Activated T-cell treated with anti-CD3 and anti-CD28 coated beads, Interleukin-2, amount 50 U/mL, for 72 hours (primary cell): Measurements from ENCODE around the gene KIF5A. TPM values are rescaled to one million over a fixed set of nuclear protein-coding genes. Genes with fewer than 3 reads are reported as not detected.

Source experiments
- ATAC-seq, 2 donors: fragments of 150-1000 bp; cut with Tn5 transposase; replicated peaks in 1 of 2; 2 replicates each; pipeline ENCODE4 v1.10.0; 2021; ENCODE audit warnings: moderate library complexity in 2 of 2, mild to moderate bottlenecking in 1 of 2
- DNase-seq, 2 donors: peaks; one replicate each; pipeline ENCODE4 v3.0.0; 2021 to 2022; ENCODE audit warnings: mixed read lengths in 1 of 2
- H3K27ac Mint-ChIP-seq: one replicate; pipeline ENCODE4 v1.8.0; 2022; ENCODE audit warnings: mild to moderate bottlenecking, moderate library complexity, mixed read lengths
- H3K27me3 Mint-ChIP-seq: one replicate; pipeline ENCODE4 v1.8.0; 2022; ENCODE audit warnings: low read depth, mixed read lengths
- H3K36me3 Mint-ChIP-seq, 2 donors: one replicate each; pipeline ENCODE4 v1.8.0; 2022; ENCODE audit warnings: mixed read lengths in 2 of 2, mild to moderate bottlenecking in 1 of 2; ENCODE audit not compliant: insufficient read depth in 2 of 2
- H3K4me1 Mint-ChIP-seq: one replicate; pipeline ENCODE4 v1.8.0; 2022; ENCODE audit warnings: low read depth, mixed read lengths
- H3K4me3 Mint-ChIP-seq, 2 donors: one replicate each; pipeline ENCODE4 v1.8.0; 2022; ENCODE audit warnings: mild to moderate bottlenecking in 2 of 2, mixed read lengths in 2 of 2, moderate library complexity in 2 of 2
- H3K9me3 Mint-ChIP-seq, 2 donors: one replicate each; pipeline ENCODE4 v1.8.0; 2022; ENCODE audit warnings: mixed read lengths in 2 of 2
- total RNA-seq, 2 donors: library from RNA; stranded (reverse); gene quantifications; one replicate each; pipeline ENCODE4 v1.2.3, GENCODE V29; 2022

The KIF5A gene
- total RNA-seq, 2 donors from 2014 or later = 3.2 to 5.9 TPM

DNA sequence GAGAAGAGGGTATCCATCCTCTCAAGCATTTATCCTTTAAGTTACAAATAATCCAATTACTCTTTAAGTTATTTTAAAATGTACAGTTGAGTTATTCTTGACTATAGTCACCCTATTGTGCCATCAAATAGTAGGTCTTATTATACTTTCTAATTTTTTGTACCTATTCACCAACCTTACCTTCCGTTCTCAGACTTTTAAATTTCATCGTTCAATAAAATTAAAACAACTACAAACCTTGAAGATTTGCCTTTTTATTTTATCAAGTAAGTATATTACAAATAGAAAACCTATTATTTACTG, 1.9 kb upstream of the KIF5A start:
- H3K27ac Mint-ChIP-seq = peak overlapping the region; percentile 36
- DNase-seq (no peak), ATAC-seq (no peak)
- H3K9me3 Mint-ChIP-seq = no peaks in the 10 kb centered on the region
- peak overlapping the region in 1 of 2 donors; percentile 98 for H3K4me3 Mint-ChIP-seq
- H3K36me3 Mint-ChIP-seq = peaks cover 4% of the 10 kb centered on the region in 2 donors
- peaks cover 63% of the 10 kb centered on the region for H3K4me1 Mint-ChIP-seq
- H3K27me3 Mint-ChIP-seq = peaks cover 13% of the 10 kb centered on the region

DNA sequence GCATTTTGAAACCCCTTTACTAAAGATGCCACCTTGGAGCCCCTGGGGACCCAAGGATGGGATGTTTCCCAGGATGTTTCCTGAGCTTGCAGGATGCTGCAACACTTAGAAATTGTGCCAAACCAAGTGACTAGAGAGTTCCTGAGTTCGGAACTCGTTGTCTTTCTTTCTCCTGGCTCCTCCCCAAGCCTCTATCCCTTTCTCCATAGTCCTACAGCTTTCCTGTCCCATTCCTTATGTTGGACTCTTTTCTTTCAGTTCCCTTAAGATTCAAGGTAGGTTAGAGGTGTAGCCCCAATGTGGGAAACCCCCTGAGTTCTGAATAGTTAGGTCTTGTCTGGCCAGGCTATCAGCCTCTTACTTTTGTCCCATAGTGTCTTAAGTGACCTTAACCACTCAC, 1.4 kb upstream of the KIF5A start:
- Mint-ChIP-seq H3K4me3 (peak overlapping the region; percentile 46 to 90), H3K9me3 (no peaks in the 10 kb centered on the region), H3K27me3 (peaks cover 13% of the 10 kb centered on the region), H3K36me3 (peaks cover 4% of the 10 kb centered on the region in 2 donors), H3K4me1 (peaks cover 63% of the 10 kb centered on the region), H3K27ac (peak overlapping the region; percentile 36)
- ATAC-seq (no peak), DNase-seq (no peak)

DNA sequence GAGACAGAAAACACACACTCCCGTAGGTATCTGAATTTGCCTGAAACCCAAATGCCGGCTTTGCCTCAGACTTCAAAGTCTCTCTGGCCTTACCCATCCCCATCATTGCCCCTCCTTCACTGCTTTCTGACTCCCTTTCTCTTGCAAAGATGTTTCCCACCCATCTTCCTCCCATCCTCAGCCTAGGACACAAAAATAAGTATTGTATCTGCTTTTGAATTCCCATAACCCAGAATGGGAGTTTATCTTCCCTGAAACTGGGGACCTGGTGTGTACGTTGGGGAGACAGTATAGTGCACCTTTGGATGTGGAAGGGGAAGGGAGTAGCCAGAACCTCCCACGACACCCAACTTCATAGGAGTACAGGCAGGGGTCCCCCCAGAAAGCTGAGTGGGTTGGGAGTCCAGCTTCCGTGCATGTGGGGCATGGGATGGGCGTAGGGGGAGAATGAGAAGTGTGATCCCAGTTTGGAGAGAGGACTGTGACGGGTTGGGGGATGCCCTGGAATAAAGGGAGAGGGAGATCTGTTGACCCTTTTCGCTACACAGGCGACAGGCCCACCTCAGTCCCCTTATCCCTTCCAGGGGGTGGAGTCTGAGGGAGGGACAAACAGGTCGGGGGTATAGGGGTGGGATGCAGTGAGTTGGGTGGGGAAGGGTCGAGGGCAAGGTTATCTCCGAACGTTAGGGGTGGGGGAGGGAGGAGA, 488 bp upstream of the KIF5A start:
- no peak overlapping the region for H3K27ac Mint-ChIP-seq
- peaks cover 13% of the 10 kb centered on the region for H3K27me3 Mint-ChIP-seq
- H3K9me3 Mint-ChIP-seq = no peaks in the 10 kb centered on the region
- peak overlapping the region; percentile 88 to 90 for H3K4me3 Mint-ChIP-seq
- H3K36me3 Mint-ChIP-seq = peaks cover 4% of the 10 kb centered on the region in 2 donors
- peaks cover 63% of the 10 kb centered on the region for H3K4me1 Mint-ChIP-seq
- no peak for DNase-seq
- no peak for ATAC-seq

DNA sequence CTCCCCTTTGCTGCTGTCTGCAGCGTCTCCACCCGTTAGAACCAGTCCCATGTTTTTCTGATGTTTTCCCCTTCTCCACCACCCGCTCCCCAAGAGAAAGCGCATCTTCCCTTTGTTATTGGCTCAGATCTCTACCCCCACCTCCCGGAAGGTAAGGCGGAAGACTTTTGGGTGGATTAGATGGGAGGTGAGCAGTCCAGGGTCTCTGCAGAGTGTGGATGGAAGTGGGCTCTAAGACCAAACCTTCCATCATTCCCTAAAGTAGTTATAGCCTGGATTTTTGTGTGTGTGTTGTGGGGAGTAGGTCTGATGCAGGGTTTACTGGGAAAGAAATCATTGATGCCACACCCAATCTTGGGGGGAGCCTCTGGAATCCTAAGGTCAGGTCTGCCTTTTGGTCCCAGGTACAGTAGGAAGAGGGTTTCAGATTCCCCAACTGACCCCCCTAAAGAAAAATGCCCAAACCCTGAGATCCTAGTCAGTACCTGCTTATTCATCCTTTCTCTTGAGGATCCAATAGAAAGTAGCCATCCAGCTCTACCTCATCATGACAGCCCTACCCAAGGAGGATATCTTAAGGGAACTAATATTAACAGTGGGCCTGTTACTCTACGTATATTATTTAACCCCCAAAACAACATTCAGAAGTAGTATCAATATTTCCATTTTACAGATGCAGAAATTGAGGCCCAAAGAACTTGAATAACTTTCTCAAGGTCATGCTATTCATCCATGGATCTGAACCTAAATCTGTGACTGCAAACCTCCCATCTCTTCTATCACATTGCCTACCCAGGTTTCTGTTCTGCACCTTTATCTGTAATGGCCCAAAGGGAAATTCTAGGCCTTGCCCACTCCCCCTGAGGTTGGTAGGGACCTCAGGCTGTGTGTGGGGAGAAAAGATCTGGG, 1.1 kb downstream of the KIF5A start:
- H3K27ac Mint-ChIP-seq = no peak overlapping the region
- ATAC-seq (no peak), DNase-seq (no peak)
- H3K9me3 Mint-ChIP-seq = no peaks in the 10 kb centered on the region
- peaks cover 50% of the 10 kb centered on the region for H3K4me1 Mint-ChIP-seq
- H3K4me3 Mint-ChIP-seq = peak overlapping the region; percentile 88 to 90
- peaks cover 0 to 4% of the 10 kb centered on the region in 2 donors for H3K36me3 Mint-ChIP-seq
- peaks cover 13% of the 10 kb centered on the region for H3K27me3 Mint-ChIP-seq

DNA sequence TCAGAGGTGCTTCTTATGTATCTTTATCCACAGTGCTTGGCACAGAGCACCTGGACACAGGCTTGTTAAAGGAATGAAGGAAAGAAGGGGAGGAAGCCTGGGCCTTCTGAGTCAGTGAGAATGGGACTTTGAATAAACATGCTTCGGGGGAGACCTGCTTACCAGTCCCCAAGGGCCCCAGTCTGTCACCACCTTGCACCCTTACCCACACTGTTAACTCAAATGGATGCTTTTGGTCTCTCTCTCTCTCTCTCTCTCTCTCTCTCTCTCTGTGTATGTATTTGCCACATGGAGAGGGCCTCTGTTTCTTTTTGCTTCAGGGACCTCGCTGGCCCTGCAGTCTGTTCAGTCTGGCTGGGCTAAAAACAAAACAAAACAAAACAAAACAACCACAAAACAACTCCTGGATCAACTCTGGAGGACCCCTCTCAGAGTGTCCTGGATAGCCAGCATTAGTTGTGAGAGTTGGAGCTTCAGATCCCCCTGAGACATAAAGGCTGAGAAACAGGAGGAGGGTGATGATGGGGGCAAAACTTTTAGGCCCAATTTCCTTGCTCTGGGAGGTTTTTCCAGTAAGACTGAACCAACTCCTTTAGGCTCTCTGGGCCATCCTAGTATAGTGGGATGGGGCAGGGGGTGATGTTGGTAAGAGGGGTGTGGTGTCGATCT, 1.9 kb downstream of the KIF5A start:
- Mint-ChIP-seq H3K36me3 (no peaks in the 10 kb centered on the region), H3K27me3 (peaks cover 13% of the 10 kb centered on the region), H3K27ac (no peak overlapping the region), H3K4me1 (peaks cover 46% of the 10 kb centered on the region), H3K4me3 (no peak overlapping the region), H3K9me3 (no peaks in the 10 kb centered on the region)
- ATAC-seq (no peak), DNase-seq (no peak)

DNA sequence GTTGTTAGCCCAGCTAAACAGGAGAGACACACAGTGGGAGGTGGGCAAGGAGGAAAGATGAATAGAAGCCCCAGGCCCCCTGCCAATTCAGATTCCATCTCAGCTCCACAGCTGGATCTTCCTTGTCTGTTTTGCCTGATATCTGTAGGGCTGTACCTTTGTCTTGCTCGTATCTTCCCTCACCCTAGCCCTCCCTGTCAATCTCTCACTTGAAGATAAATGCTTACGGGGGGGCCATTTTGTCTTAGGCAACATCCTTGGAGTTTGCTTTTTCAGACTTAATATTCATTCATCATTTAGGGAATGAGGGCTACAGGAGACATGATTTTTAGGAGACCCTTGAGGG, 2.4 kb downstream of the KIF5A start:
- no peak overlapping the region for H3K4me3 Mint-ChIP-seq
- ATAC-seq (no peak), DNase-seq (no peak)
- no peak overlapping the region for H3K27ac Mint-ChIP-seq
- no peaks in the 10 kb centered on the region for H3K36me3 Mint-ChIP-seq
- no peaks in the 10 kb centered on the region for H3K9me3 Mint-ChIP-seq
- H3K27me3 Mint-ChIP-seq = peaks cover 13% of the 10 kb centered on the region
- peaks cover 45% of the 10 kb centered on the region for H3K4me1 Mint-ChIP-seq

DNA sequence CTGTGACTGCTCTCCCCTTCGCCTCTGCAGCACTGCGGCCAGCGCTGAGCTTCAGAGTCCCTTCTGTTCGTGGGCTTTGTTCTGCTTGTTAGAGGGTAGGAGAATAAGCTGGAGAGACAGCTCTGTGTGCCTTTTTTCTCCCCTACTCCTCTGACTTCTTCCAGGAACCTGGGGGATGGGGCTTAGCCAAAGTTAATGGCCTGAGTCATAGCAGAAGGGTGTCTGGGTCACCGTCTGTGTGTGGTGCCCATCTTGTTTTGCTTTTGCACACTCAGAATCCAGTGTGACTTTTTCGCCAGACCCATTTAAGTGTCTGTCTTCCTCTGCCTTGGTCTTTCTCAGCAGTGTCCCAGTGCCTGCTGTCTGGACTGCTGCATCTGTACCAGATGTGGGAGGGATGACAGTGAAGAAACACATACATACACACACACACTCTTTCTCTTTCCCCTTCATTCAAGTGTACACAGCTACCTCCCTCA, 3.0 kb downstream of the KIF5A start:
- H3K36me3 Mint-ChIP-seq = no peaks in the 10 kb centered on the region
- no peak overlapping the region for H3K4me3 Mint-ChIP-seq
- no peaks in the 10 kb centered on the region for H3K9me3 Mint-ChIP-seq
- DNase-seq = no peak
- peaks cover 13% of the 10 kb centered on the region for H3K27me3 Mint-ChIP-seq
- H3K4me1 Mint-ChIP-seq = peaks cover 39% of the 10 kb centered on the region
- ATAC-seq = no peak
- no peak overlapping the region for H3K27ac Mint-ChIP-seq

DNA sequence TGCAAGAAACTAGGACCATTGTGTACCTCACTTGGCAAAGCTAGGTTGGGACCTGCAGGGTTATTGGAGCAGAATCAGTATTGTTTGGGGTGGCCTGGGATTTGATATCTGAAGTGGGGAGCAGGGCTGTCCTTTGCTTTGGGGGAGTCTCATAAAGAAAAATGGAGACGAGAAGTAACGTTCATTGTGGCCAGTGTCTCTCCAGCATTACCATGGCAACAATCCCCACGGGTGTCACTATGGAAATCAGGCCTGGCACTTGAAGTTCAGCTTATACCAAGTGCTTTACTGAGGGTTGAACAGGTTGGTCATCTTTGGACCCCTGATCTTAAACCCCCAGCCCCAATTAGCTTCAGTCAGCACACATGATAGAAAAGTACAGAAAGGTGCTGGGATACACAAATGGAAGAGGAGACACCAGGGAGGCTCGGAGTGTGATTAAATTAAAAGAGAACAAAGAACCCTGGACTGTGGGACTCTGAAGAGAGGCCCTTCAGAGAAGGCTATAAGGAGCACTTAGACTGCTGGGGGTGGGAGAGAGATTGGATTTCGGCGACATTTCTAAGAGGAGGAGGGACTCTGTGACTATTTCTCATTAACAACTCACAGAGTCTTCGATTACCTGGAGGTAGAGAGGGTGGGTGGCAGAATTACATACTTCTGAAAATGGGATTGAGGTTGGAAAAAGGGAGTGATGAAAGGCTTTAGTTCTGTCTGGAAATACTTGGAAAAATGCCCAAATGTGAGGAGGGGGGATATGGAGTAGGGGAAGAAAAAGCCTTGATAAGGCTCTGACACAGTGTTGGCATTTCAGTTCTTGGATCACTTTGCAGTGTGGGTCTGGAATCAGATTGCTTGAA, 3.7 kb downstream of the KIF5A start:
- no peak overlapping the region for H3K4me3 Mint-ChIP-seq
- no peaks in the 10 kb centered on the region for H3K9me3 Mint-ChIP-seq
- peaks cover 9% of the 10 kb centered on the region for H3K27me3 Mint-ChIP-seq
- H3K4me1 Mint-ChIP-seq = peaks cover 34% of the 10 kb centered on the region
- H3K27ac Mint-ChIP-seq = no peak overlapping the region
- ATAC-seq = no peak
- DNase-seq = no peak
- no peaks in the 10 kb centered on the region for H3K36me3 Mint-ChIP-seq

DNA sequence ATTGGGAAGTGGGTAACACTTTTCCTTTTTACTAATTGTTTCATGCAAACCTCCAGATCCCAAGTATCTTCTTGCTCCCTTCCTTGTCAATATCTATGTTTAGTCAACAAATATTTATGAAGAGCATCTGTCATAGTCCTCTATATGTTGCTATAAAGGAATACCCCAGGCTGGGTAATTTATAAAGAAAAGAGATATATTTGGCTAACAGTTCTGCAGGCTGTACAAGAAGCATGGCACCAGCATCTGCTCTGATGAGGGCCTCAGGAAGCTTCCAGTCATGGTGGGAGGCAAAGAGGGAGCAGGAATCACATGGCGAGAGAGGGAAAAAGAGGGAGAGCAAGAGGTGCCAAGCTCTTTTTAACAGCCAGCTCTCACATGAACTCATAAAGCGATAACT, 4.6 kb downstream of the KIF5A start:
- Mint-ChIP-seq H3K4me3 (no peak overlapping the region), H3K27ac (no peak overlapping the region), H3K36me3 (no peaks in the 10 kb centered on the region), H3K4me1 (peaks cover 25% of the 10 kb centered on the region), H3K27me3 (peaks cover under 1% of the 10 kb centered on the region), H3K9me3 (no peaks in the 10 kb centered on the region)
- ATAC-seq (no peak), DNase-seq (no peak)

DNA sequence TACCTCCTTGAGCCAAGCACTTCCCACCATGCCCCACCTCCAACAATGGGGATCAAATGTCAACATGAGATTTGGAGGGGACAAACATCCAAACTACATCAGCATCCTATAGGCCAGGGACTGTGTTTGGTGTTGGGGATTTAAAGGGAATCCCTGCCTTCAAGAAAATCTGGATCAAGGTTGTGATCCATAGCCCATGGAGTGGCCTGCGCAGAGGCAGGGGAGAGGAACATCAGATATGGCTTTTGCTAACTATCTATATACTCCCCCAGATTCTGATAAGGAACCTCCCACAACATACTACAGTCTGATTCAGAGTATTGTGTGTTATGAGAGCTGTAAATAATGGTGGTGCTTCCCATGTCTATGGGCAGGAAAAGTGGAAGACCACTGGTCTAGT, 5.1 kb downstream of the KIF5A start:
- no peak overlapping the region for H3K27ac Mint-ChIP-seq
- no peaks in the 10 kb centered on the region for H3K9me3 Mint-ChIP-seq
- ATAC-seq = no peak

DNA sequence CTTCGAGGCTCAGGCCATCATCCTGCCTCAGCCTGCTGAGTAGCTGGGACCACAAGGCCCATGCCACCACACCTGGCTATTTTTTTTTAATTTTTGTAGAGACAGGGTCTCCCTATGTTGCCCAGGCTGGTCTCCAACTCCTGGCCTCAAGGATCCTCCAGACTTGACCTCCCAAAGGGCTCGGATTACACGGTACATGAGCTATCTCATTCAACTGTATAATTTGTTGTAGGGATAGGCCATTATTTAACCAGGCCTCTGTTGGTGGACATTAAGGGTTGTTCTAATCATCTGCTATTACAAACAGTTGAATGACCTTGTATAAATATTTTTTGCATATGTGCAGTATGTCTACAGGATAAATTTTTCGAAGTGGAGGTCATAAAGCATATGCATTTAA, 9.0 kb downstream of the KIF5A start:
- ATAC-seq (no peak), DNase-seq (no peak)
- H3K4me3 Mint-ChIP-seq = no peak overlapping the region
- H3K27me3 Mint-ChIP-seq = peaks cover 12% of the 10 kb centered on the region
- no peaks in the 10 kb centered on the region for H3K9me3 Mint-ChIP-seq
- no peak overlapping the region for H3K27ac Mint-ChIP-seq
- H3K4me1 Mint-ChIP-seq = peaks cover 5% of the 10 kb centered on the region
- no peaks in the 10 kb centered on the region for H3K36me3 Mint-ChIP-seq

More for the DNA sequence above, 5.1 kb downstream of the KIF5A start:
- Mint-ChIP-seq H3K27me3 (no peaks in the 10 kb centered on the region), H3K36me3 (no peaks in the 10 kb centered on the region), H3K4me1 (peaks cover 21% of the 10 kb centered on the region), H3K4me3 (no peak overlapping the region)
- DNase-seq = no peak

DNA sequence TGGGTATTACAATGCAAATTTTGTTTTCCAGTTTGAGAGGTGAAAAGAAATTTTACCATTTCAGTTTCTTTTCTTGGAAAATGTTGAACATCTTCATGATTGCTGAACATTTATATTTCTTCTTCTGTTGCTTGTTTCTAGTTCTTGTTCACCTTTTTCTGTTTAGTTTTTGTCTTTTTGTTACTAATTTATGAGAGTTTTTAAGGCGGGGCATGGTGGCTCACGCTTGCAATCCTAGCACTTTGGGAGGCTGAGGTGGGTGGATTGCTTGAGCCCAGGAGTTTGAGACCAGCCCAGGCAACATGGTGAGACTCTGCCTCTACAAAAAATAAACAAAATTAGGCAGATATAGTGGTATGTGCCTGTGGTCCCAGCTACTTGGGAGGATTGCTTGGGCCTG, 10.7 kb downstream of the KIF5A start:
- peaks cover 5% of the 10 kb centered on the region for H3K4me1 Mint-ChIP-seq
- peaks cover 12% of the 10 kb centered on the region for H3K27me3 Mint-ChIP-seq
- H3K27ac Mint-ChIP-seq = no peak overlapping the region
- H3K4me3 Mint-ChIP-seq = no peak overlapping the region
- DNase-seq (no peak), ATAC-seq (no peak)
- no peaks in the 10 kb centered on the region for H3K9me3 Mint-ChIP-seq
- H3K36me3 Mint-ChIP-seq = no peaks in the 10 kb centered on the region
